HG02870 (cell line): ENCODE results near the gene TCF4.

Experiments used
- ATAC-seq: cut with Tn5 transposase; IDR thresholded peaks from one replicate; pipeline ENCODE4 v1.9.1; 2021; ENCODE audit warnings: mild to moderate bottlenecking, moderate library complexity; ENCODE audit not compliant: unreplicated experiment

TCF4 gene

GRCh38 chr18:55506074-55506473 lies 81.9 kb downstream of the TCF4 start:
- ATAC-seq: no peak

GRCh38 chr18:55504808-55505207 lies 83.2 kb downstream of the TCF4 start:
- ATAC-seq: no peak

- ATAC-seq: no peak
These were observed 84.7 kb downstream of the TCF4 start for GRCh38 chr18:55503167-55503820.

- no peak for ATAC-seq
These were observed 85.8 kb downstream of the TCF4 start for GRCh38 chr18:55501982-55502710.

- no peak for ATAC-seq
These were observed 86.4 kb downstream of the TCF4 start for GRCh38 chr18:55501579-55501978.

GRCh38 chr18:55500316-55501086 lies 87.5 kb downstream of the TCF4 start:
- no peak for ATAC-seq

GRCh38 chr18:55499526-55499925 lies 88.5 kb downstream of the TCF4 start:
- no peak for ATAC-seq

GRCh38 chr18:55497825-55498403 lies 90.1 kb downstream of the TCF4 start:
- no peak for ATAC-seq

- ATAC-seq: no peak
These were observed 93.1 kb downstream of the TCF4 start for GRCh38 chr18:55494899-55495298.

GRCh38 chr18:55494441-55494840 lies 93.6 kb downstream of the TCF4 start:
- no peak for ATAC-seq

- ATAC-seq: no peak
These were observed 96.4 kb downstream of the TCF4 start for GRCh38 chr18:55491616-55492015.

GRCh38 chr18:55489034-55489986 lies 98.7 kb downstream of the TCF4 start:
- peak; percentile 91 for ATAC-seq

- ATAC-seq: no peak
These were observed 99.5 kb downstream of the TCF4 start for GRCh38 chr18:55488473-55488872.

GRCh38 chr18:55487997-55488396 lies 100.0 kb downstream of the TCF4 start:
- no peak for ATAC-seq

GRCh38 chr18:55486936-55487335 lies 101.1 kb downstream of the TCF4 start:
- no peak for ATAC-seq

- no peak for ATAC-seq
These were observed 102.3 kb downstream of the TCF4 start for GRCh38 chr18:55485666-55486065.

- ATAC-seq: no peak
These were observed 103.2 kb downstream of the TCF4 start for GRCh38 chr18:55484773-55485172.

GRCh38 chr18:55483266-55483871 lies 104.6 kb downstream of the TCF4 start:
- ATAC-seq: no peak

GRCh38 chr18:55479656-55480420 lies 108.2 kb downstream of the TCF4 start:
- no peak for ATAC-seq
